ENCODE results near the gene MIEF1. TPM values are rescaled to one million over a fixed set of nuclear protein-coding genes. Genes with fewer than 3 reads are reported as not detected.

The MIEF1 gene
- total and polyA plus RNA-seq, 2 of the 8 experiments (the other 6 are each of a cell fraction or from before 2014, with no cell fraction given), result 16.8 to 32.7 TPM

DNA sequence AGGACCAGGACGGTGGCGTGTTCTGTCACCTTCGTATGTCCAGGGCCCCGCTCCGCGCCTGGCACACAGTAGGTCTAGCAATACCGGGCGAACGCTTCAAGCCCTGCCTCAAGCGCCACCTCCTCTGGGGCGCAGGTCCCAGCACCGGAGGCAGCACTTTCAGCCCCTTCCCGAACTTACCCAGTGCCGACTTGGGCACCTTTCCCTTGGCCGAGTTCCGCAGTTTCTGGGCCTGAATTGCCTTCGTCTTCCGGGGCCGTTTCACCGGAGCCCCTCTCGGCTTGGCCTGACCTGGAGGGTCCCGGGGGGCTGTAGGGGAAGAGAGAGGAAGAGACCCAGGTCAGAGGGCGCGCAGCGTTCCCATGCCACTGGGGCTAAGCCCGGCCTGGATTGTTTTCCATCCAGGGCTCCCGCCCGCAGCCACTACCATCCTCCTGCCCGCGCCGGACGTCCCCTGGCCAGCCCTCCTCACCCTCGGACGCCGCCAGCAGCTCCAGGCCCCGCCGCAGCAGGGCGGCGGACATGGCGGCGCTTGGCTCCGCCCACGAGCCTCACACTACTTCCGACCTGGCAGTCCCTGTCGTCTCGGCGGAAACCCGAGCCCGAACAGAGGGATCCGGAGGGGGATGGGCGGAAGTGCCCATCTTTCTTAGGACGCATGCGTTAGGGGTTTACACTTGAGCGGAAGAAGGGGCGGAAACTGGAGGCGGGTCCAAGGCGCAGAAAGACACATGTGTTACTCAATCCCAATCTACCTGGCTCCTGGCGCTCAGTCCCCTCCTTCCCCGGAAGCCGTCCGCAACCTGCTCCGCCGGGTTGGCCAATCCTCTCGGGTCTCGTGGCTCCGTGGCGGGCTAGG lies 30.4 kb downstream of the MIEF1 start, which contains the start of gene RPS19BP1 (continued):
- no peak for TF ChIP-seq CTCF (IDR thresholded peaks at IDR 0.05; ENCODE audit: control extremely low read depth in 1 of 3, insufficient read depth in 1 of 3, low read depth in 1 of 3, low read length in 3 of 3)
- no peak for TF ChIP-seq CBX5 (IDR thresholded peaks at IDR 0.05; ENCODE audit: low read depth, low read length)
- TF ChIP-seq JUND (IDR thresholded peaks at IDR 0.05; ENCODE audit: low read length), result no peak
- no peak for TF ChIP-seq KDM5A (IDR thresholded peaks at IDR 0.05; ENCODE audit: low read length)
- no peak for TF ChIP-seq BACH1 (IDR thresholded peaks at IDR 0.05; ENCODE audit: low read length)
- TF ChIP-seq YY1 (IDR thresholded peaks at IDR 0.05; ENCODE audit: low read depth, low read length), result peak; percentile 93
- TF ChIP-seq EP300 (IDR thresholded peaks at IDR 0.05; ENCODE audit: borderline replicate concordance in 1 of 2, low read depth in 2 of 2, low read length in 2 of 2), result 0 out of 3 replicates have a peak, but pooled peaks of 1 of the 2 experiments have one; percentile 20
- TF ChIP-seq KDM4A (IDR thresholded peaks at IDR 0.05; ENCODE audit: low read depth, low read length, severe bottlenecking), result peak; percentile 85
- TF ChIP-seq RNF2 (IDR thresholded peaks at IDR 0.05; ENCODE audit: borderline replicate concordance, low read depth, low read length, missing control alignments, poor library complexity, severe bottlenecking), result no peak
- no peak; the same call in none of the 2 replicates for TF ChIP-seq SP4 (IDR thresholded peaks at IDR 0.05; ENCODE audit: low read length)
- TF ChIP-seq RFX5 (IDR thresholded peaks at IDR 0.05; ENCODE audit: borderline replicate concordance, low read depth, low read length), result no peak
- no peak for TF ChIP-seq TEAD4 (IDR thresholded peaks at IDR 0.05; ENCODE audit: low read depth, low read length)
- no peak for TF ChIP-seq CBX8 (IDR thresholded peaks at IDR 0.05; ENCODE audit: borderline replicate concordance, low read depth, low read length)
- no peak for TF ChIP-seq SIX5 (IDR thresholded peaks at IDR 0.05; ENCODE audit: low read depth, low read length)
- TF ChIP-seq TAF7 (optimal IDR thresholded peaks at IDR 0.05; ENCODE audit: borderline replicate concordance, low read depth, low read length), result no peak
- TF ChIP-seq, protein P1, sequence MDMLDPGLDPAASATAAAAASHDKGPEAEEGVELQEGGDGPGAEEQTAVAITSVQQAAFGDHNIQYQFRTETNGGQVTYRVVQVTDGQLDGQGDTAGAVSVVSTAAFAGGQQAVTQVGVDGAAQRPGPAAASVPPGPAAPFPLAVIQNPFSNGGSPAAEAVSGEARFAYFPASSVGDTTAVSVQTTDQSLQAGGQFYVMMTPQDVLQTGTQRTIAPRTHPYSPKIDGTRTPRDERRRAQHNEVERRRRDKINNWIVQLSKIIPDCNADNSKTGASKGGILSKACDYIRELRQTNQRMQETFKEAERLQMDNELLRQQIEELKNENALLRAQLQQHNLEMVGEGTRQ (IDR thresholded peaks at IDR 0.05; ENCODE audit: low read length), result no peak
- no peak for TF ChIP-seq MAFK (IDR thresholded peaks at IDR 0.05; ENCODE audit: low read depth, low read length)
- TF ChIP-seq RBBP5 (IDR thresholded peaks at IDR 0.05; ENCODE audit: borderline replicate concordance, low read depth, low read length), result 0 out of 2 replicates have a peak, but pooled peaks have one; percentile 41
- peak; percentile 92 for TF ChIP-seq GABPA (IDR thresholded peaks at IDR 0.05; ENCODE audit: borderline replicate concordance, insufficient read depth, low read length)
